ENCODE results near the gene SSRP1.

DNA sequence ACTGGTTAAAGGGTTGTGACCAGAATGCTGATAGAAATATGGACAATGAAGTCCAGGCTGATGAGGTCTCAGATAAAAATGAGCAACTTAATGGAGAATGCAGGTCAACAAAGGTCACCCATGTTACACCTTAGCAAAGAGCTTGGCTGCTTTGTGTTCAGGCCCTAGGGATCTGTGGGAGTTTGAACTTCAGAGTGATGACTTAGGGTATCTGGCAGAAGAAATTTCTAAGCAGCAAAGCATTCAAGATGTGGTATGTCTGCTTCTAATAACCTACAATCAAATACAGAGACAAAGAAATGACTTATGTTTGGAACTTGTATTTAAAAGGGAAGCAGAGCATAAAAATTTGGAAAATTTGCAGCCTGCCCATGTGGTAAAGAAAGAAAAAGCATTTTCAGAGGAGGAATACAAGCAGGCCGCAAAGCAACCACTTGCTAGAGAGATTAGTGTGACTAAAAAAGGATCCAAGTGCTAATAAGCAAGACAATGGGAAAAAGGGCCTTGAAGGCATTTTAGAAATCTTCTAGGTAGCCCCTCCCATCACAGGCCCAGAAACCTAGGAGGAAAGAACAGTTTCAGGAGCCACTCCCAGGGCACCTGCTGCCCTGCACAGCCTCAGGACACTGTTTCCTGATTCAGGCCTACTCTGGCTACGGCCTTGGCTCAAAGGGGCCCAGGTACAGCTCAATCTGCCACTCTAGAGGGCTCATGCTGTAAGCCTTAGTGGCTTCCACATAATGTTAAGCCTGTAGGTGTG is 52.3 kb downstream of the SSRP1 start:
- TF ChIP-seq ZNF133 (tag by site-specific recombination; IDR thresholded peaks at IDR 0.05) (no peak), ZNF768 (tag by site-specific recombination; IDR thresholded peaks at IDR 0.05) (no peak), ZNF600 (tag by site-specific recombination; IDR thresholded peaks at IDR 0.05) (no peak), SCRT2 (tag by site-specific recombination; IDR thresholded peaks at IDR 0.05) (no peak), YY1 (tag by site-specific recombination; IDR thresholded peaks at IDR 0.05) (no peak), KLF7 (tag by site-specific recombination; IDR thresholded peaks at IDR 0.05; ENCODE audit: borderline replicate concordance) (no peak), MYNN (tag by site-specific recombination; IDR thresholded peaks at IDR 0.05; ENCODE audit: borderline replicate concordance) (no peak)
- TF ChIP-seq, protein P1, sequence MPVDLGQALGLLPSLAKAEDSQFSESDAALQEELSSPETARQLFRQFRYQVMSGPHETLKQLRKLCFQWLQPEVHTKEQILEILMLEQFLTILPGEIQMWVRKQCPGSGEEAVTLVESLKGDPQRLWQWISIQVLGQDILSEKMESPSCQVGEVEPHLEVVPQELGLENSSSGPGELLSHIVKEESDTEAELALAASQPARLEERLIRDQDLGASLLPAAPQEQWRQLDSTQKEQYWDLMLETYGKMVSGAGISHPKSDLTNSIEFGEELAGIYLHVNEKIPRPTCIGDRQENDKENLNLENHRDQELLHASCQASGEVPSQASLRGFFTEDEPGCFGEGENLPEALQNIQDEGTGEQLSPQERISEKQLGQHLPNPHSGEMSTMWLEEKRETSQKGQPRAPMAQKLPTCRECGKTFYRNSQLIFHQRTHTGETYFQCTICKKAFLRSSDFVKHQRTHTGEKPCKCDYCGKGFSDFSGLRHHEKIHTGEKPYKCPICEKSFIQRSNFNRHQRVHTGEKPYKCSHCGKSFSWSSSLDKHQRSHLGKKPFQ (tag by site-specific recombination; IDR thresholded peaks at IDR 0.05): no peak
- TF ChIP-seq, protein P2, sequence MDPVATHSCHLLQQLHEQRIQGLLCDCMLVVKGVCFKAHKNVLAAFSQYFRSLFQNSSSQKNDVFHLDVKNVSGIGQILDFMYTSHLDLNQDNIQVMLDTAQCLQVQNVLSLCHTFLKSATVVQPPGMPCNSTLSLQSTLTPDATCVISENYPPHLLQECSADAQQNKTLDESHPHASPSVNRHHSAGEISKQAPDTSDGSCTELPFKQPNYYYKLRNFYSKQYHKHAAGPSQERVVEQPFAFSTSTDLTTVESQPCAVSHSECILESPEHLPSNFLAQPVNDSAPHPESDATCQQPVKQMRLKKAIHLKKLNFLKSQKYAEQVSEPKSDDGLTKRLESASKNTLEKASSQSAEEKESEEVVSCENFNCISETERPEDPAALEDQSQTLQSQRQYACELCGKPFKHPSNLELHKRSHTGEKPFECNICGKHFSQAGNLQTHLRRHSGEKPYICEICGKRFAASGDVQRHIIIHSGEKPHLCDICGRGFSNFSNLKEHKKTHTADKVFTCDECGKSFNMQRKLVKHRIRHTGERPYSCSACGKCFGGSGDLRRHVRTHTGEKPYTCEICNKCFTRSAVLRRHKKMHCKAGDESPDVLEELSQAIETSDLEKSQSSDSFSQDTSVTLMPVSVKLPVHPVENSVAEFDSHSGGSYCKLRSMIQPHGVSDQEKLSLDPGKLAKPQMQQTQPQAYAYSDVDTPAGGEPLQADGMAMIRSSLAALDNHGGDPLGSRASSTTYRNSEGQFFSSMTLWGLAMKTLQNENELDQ (tag by site-specific recombination; IDR thresholded peaks at IDR 0.05; ENCODE audit: low read depth): no peak
- TF ChIP-seq, protein P3, sequence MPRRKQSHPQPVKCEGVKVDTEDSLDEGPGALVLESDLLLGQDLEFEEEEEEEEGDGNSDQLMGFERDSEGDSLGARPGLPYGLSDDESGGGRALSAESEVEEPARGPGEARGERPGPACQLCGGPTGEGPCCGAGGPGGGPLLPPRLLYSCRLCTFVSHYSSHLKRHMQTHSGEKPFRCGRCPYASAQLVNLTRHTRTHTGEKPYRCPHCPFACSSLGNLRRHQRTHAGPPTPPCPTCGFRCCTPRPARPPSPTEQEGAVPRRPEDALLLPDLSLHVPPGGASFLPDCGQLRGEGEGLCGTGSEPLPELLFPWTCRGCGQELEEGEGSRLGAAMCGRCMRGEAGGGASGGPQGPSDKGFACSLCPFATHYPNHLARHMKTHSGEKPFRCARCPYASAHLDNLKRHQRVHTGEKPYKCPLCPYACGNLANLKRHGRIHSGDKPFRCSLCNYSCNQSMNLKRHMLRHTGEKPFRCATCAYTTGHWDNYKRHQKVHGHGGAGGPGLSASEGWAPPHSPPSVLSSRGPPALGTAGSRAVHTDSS (tag by site-specific recombination; IDR thresholded peaks at IDR 0.05): no peak
- TF ChIP-seq, protein P4, sequence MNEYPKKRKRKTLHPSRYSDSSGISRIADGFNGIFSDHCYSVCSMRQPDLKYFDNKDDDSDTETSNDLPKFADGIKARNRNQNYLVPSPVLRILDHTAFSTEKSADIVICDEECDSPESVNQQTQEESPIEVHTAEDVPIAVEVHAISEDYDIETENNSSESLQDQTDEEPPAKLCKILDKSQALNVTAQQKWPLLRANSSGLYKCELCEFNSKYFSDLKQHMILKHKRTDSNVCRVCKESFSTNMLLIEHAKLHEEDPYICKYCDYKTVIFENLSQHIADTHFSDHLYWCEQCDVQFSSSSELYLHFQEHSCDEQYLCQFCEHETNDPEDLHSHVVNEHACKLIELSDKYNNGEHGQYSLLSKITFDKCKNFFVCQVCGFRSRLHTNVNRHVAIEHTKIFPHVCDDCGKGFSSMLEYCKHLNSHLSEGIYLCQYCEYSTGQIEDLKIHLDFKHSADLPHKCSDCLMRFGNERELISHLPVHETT (tag by site-specific recombination; IDR thresholded peaks at IDR 0.05): no peak
- TF ChIP-seq, protein P5, sequence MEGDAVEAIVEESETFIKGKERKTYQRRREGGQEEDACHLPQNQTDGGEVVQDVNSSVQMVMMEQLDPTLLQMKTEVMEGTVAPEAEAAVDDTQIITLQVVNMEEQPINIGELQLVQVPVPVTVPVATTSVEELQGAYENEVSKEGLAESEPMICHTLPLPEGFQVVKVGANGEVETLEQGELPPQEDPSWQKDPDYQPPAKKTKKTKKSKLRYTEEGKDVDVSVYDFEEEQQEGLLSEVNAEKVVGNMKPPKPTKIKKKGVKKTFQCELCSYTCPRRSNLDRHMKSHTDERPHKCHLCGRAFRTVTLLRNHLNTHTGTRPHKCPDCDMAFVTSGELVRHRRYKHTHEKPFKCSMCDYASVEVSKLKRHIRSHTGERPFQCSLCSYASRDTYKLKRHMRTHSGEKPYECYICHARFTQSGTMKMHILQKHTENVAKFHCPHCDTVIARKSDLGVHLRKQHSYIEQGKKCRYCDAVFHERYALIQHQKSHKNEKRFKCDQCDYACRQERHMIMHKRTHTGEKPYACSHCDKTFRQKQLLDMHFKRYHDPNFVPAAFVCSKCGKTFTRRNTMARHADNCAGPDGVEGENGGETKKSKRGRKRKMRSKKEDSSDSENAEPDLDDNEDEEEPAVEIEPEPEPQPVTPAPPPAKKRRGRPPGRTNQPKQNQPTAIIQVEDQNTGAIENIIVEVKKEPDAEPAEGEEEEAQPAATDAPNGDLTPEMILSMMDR (tag by site-specific recombination; IDR thresholded peaks at IDR 0.05): no peak
- TF ChIP-seq, protein P6, sequence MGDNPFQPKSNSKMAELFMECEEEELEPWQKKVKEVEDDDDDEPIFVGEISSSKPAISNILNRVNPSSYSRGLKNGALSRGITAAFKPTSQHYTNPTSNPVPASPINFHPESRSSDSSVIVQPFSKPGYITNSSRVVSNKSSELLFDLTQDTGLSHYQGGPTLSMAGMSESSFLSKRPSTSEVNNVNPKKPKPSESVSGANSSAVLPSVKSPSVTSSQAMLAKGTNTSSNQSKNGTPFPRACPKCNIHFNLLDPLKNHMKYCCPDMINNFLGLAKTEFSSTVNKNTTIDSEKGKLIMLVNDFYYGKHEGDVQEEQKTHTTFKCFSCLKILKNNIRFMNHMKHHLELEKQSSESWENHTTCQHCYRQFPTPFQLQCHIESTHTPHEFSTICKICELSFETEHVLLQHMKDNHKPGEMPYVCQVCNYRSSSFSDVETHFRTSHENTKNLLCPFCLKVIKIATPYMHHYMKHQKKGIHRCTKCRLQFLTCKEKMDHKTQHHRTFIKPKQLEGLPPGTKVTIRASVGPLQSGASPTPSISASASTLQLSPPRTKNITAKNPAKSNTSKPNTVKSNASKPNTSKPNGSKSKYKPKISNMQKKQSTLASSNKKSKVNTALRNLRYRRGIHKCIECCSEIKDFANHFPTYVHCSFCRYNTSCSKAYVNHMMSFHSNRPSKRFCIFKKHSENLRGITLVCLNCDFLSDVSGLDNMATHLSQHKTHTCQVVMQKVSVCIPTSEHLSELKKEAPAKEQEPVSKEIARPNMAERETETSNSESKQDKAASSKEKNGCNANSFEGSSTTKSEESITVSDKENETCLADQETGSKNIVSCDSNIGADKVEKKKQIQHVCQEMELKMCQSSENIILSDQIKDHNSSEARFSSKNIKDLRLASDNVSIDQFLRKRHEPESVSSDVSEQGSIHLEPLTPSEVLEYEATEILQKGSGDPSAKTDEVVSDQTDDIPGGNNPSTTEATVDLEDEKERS (tag by site-specific recombination; IDR thresholded peaks at IDR 0.05): no peak

All from HEK293 (cell line).